ENCODE results near the gene BLTP3B.

DNA sequence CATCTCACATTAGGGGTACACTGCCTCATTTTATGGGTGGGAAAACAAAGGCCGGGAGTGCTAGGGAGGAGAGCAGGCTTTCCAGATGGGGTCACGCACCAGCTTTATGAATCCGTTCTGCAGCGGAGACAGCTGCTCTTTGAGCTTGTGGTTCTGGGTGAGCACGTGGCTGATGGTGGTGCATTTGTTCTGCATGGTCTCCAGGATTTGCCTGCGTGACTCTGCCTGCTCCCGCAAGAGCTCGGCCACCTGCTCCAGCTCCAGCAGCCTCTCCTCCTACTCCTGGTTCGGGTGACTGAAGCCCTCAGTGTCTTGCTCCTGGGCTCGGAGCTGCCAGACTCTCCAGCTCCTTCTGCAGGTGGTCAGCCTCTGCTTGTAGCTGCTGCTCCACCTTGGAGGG lies 23.6 kb upstream of the BLTP3B start:
- TF ChIP-seq, protein P1, sequence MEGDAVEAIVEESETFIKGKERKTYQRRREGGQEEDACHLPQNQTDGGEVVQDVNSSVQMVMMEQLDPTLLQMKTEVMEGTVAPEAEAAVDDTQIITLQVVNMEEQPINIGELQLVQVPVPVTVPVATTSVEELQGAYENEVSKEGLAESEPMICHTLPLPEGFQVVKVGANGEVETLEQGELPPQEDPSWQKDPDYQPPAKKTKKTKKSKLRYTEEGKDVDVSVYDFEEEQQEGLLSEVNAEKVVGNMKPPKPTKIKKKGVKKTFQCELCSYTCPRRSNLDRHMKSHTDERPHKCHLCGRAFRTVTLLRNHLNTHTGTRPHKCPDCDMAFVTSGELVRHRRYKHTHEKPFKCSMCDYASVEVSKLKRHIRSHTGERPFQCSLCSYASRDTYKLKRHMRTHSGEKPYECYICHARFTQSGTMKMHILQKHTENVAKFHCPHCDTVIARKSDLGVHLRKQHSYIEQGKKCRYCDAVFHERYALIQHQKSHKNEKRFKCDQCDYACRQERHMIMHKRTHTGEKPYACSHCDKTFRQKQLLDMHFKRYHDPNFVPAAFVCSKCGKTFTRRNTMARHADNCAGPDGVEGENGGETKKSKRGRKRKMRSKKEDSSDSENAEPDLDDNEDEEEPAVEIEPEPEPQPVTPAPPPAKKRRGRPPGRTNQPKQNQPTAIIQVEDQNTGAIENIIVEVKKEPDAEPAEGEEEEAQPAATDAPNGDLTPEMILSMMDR (IDR thresholded peaks at IDR 0.05), result no peak
- TF ChIP-seq POLR2A (IDR thresholded peaks at IDR 0.05; ENCODE audit: low read depth), result no peak
- no peak for TF ChIP-seq POLR2AphosphoS5 (IDR thresholded peaks at IDR 0.05)
